Sigmoid colon (tissue), 4 donors: ENCODE data around the gene DEFB131A.
"Not testable (repeated sequence)": the region's sequence is repeated elsewhere in the genome, so short reads cannot be mapped to it uniquely, and the experiment has no call there.

Experiments
- EP300 ChIP-seq, 4 donors: sonication (generic); formaldehyde crosslinking; IDR thresholded peaks; one replicate each; pipeline ENCODE4 v1.6.1; 2017; ENCODE audit warnings: antibody characterized with exemption in 4 of 4
- POLR2A ChIP-seq, 2 donors: fragments of 450-650 bp; IDR thresholded peaks; one replicate each; pipeline ENCODE4 v1.6.1; 2016; ENCODE audit warnings: antibody characterized with exemption in 2 of 2, mild to moderate bottlenecking in 2 of 2, moderate library complexity in 2 of 2
- POLR2AphosphoS5 ChIP-seq, 4 donors: sonication (generic); formaldehyde crosslinking; IDR thresholded peaks; one replicate each; pipeline ENCODE4 v1.6.1; 2017; ENCODE audit warnings: antibody characterized with exemption in 4 of 4
- TF ChIP-seq, protein P1 (sequence below), 4 experiments: fragments of 450-650 bp in 3 of 4; fragments of 200-600 bp in 1 of 4; IDR thresholded peaks; one replicate each; pipeline ENCODE4 v1.5.1; 2016 to 2019; ENCODE audit warnings: antibody characterized with exemption in 4 of 4, mild to moderate bottlenecking in 3 of 4, moderate library complexity in 2 of 4

DNA sequence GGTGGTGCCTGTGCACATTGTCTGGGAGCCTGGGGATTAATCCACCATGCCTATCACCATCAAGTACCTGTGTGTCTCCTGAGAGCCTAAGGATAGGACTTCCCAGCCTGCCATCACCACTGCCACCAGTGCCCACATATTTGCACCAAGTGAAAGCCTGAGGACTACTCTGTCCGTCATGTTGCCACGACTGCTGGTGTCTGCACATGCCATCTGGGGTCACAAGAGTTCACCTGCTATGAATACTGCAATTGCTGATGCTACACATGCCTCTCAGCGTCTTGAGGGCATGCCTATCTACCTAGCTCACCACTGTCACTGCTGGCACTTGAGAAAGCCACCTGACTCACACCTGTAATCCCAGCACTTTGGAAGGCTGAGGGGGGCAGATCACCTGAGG is 37.7 kb upstream of the DEFB131A start:
- TF ChIP-seq EP300, POLR2AphosphoS5, POLR2A (IDR thresholded peaks at IDR 0.05): not testable (repeated sequence)
- TF ChIP-seq, protein P1, sequence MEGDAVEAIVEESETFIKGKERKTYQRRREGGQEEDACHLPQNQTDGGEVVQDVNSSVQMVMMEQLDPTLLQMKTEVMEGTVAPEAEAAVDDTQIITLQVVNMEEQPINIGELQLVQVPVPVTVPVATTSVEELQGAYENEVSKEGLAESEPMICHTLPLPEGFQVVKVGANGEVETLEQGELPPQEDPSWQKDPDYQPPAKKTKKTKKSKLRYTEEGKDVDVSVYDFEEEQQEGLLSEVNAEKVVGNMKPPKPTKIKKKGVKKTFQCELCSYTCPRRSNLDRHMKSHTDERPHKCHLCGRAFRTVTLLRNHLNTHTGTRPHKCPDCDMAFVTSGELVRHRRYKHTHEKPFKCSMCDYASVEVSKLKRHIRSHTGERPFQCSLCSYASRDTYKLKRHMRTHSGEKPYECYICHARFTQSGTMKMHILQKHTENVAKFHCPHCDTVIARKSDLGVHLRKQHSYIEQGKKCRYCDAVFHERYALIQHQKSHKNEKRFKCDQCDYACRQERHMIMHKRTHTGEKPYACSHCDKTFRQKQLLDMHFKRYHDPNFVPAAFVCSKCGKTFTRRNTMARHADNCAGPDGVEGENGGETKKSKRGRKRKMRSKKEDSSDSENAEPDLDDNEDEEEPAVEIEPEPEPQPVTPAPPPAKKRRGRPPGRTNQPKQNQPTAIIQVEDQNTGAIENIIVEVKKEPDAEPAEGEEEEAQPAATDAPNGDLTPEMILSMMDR (IDR thresholded peaks at IDR 0.05), result not testable (repeated sequence)
